Psoas muscle (tissue), 8 donors: Measurements from ENCODE around the gene OSBPL9. TPM values are rescaled to one million over a fixed set of nuclear protein-coding genes. Genes with fewer than 3 reads are reported as not detected.

Experiments
- ATAC-seq, 4 donors: fragments of 200-7000 bp; cut with Tn5 transposase; one replicate each; pipeline ENCODE4 v1.9.1; 2020; ENCODE audit warnings: moderate library complexity in 3 of 4, mild to moderate bottlenecking in 2 of 4
- DNase-seq, 2 donors: peaks; one replicate each; pipeline ENCODE4 v3.0.0-alpha.2; 2020
- H3K27ac ChIP-seq: fragments of 200-600 bp; one replicate; pipeline ENCODE4 v1.8.0; 2022
- H3K27me3 ChIP-seq, 3 donors: fragments of 200-600 bp in 1 of 3; one replicate each; pipeline versions ENCODE4 v1.6.1 to v1.8.0; 2013 to 2022; ENCODE audit warnings: low read length in 2 of 3, mild to moderate bottlenecking in 2 of 3, moderate library complexity in 1 of 3; ENCODE audit not compliant: insufficient read depth in 3 of 3
- H3K36me3 ChIP-seq, 2 donors: fragments of 200-600 bp in 1 of 2; one replicate each; pipeline versions ENCODE4 v1.6.1 to v1.8.0; 2013 to 2022; ENCODE audit warnings: low read depth in 1 of 2, mild to moderate bottlenecking in 1 of 2, moderate library complexity in 1 of 2; ENCODE audit not compliant: insufficient read depth in 1 of 2
- H3K4me1 ChIP-seq: fragments of 200-600 bp; one replicate; pipeline ENCODE4 v1.8.0; 2022
- H3K4me3 ChIP-seq: fragments of 200-600 bp; one replicate; pipeline ENCODE4 v1.8.0; 2022; ENCODE audit warnings: mild to moderate bottlenecking
- H3K9me3 ChIP-seq: fragments of 200-600 bp; one replicate; pipeline ENCODE4 v1.8.0; 2022
- WGBS, 3 donors: extraction: QIAGEN DNeasy Blood & Tissue Kit; methylation state at CpG; one replicate each; pipeline versions ENCODE4 v1.1.6 to v1.1.7; 2013; 5-methylcytosine and 5-hydroxymethylcytosine counted together
- intact Hi-C, 2 donors: fragments of 100-400 bp; cut with DNase I; formaldehyde crosslinking; loops; one replicate each; pipeline versions ENCODE4 v1.11.0 to v1.14.2; 2022
- polyA plus RNA-seq, 3 donors: library from polyadenylated mRNA; stranded (reverse); fragments of 200-250 nt; gene quantifications; one replicate each; pipeline ENCODE4 v1.2.3, GENCODE V29; 2013
- total RNA-seq, 4 donors: library from RNA; stranded (reverse); fragmentation: NEBNext Ultra II Directional in 2 of 4; extraction: Animal tissue kit (Norgen Biotek cat#: 25700) in 2 of 4; gene quantifications; one replicate each; pipeline versions ENCODE4 v1.2.1 to v1.2.4, GENCODE V29; 2021 to 2023
- TF ChIP-seq, protein P1 (sequence below): fragments of 200-600 bp; IDR thresholded peaks from one replicate; pipeline ENCODE4 v1.8.0; 2022; ENCODE audit warnings: antibody characterized with exemption
- donor health status: healthy with polysubstance abuse.
- donor health status: DM: no; HTN: no; CAD: no; lungs with moderate emphysema.
- donor health status: Bipolar disorder and iron deficiency.
- donor health status: healthy.
- donor health status: DM: yes; HTN: yes; CAD: no.
- donor health status: DM: no; HTN: no; CAD: no.
- donor health status: DM: no; HTN: no; CAD: no.
- donor health status: DM: yes; HTN: yes; CAD: no.

OSBPL9 gene
- total and polyA plus RNA-seq, 7 donors, result 15.6 to 141 (median 60.6) TPM

DNA sequence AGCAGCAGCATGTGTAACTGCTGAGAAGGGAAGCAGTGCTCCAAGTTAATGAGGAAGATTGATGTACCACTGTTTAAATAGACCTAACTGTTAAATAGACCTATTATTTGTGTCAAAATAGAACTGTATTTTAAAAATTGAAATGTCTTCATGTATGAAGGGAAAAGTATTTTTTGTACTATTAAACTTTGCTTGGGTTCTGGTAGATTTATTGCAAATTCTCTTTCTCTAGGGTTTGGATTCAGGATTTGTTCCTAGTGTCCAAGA lies 128.3 kb downstream of the OSBPL9 start:
- intact Hi-C loops, result no loop called here
- Histone ChIP-seq H3K27me3 (no peaks in the 10 kb centered on the region), H3K36me3 (peaks cover 0 to 43% of the 10 kb centered on the region in 2 donors), H3K9me3 (no peaks in the 10 kb centered on the region), H3K4me1 (peaks cover 7% of the 10 kb centered on the region), H3K27ac (peak overlapping the region; percentile 11), H3K4me3 (no peak overlapping the region)
- DNase-seq (no peak), ATAC-seq (no peak)
- TF ChIP-seq, protein P1, sequence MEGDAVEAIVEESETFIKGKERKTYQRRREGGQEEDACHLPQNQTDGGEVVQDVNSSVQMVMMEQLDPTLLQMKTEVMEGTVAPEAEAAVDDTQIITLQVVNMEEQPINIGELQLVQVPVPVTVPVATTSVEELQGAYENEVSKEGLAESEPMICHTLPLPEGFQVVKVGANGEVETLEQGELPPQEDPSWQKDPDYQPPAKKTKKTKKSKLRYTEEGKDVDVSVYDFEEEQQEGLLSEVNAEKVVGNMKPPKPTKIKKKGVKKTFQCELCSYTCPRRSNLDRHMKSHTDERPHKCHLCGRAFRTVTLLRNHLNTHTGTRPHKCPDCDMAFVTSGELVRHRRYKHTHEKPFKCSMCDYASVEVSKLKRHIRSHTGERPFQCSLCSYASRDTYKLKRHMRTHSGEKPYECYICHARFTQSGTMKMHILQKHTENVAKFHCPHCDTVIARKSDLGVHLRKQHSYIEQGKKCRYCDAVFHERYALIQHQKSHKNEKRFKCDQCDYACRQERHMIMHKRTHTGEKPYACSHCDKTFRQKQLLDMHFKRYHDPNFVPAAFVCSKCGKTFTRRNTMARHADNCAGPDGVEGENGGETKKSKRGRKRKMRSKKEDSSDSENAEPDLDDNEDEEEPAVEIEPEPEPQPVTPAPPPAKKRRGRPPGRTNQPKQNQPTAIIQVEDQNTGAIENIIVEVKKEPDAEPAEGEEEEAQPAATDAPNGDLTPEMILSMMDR, result no peak

DNA sequence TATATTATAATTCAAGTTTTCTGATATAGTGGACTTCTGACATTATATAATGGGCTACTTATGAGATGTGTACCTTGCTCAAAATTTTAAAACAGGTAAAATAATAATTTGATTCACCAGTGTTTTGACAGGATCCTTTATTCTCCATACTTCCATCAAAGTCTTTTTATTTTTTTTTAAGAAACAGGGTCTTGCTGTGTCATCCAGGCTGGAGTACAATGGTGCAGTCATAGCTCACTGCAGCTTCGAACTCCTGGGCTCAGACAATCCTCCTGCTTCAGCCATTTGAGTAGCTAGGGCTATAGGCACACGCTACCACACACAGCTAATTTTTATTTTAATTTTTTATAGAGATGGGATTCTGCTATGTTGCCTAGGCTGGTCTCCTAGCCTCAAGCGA lies 132.3 kb downstream of the OSBPL9 start:
- intact Hi-C loops, result no loop called here
- no peak overlapping the region for H3K27ac ChIP-seq
- no peaks in the 10 kb centered on the region for H3K4me1 ChIP-seq
- peaks cover 4 to 78% of the 10 kb centered on the region in 2 donors for H3K36me3 ChIP-seq
- H3K27me3 ChIP-seq, result no peaks in the 10 kb centered on the region
- ATAC-seq, result peak in 1 of 4 donors; percentile 7
- no peak overlapping the region for H3K4me3 ChIP-seq
- TF ChIP-seq, protein P1, result no peak
- WGBS, 3 donors, result 99% methylated on average over 3 of the region's 3 CpGs
- peaks cover 3% of the 10 kb centered on the region for H3K9me3 ChIP-seq
- DNase-seq, result no peak

DNA sequence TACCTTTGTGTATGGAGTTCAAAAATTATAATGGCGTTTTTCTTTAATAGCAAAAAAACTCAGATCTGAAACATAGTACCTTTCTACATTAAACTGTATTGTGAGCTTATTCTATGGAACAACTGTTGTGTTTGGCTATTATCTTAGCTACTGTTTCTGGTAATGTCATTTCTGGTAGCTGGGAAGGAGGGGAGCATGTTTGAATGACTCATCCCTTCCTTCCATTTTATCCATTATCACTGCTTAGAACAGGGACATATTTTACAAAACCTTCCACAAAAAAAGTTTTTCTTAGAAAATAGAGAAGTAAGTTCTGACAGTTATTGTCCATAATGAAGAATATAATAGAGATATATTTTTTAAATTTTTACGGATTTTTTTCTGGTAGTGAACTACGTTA lies 133.3 kb downstream of the OSBPL9 start:
- Histone ChIP-seq H3K27ac (peak overlapping the region; percentile 4), H3K4me3 (no peak overlapping the region), H3K9me3 (peaks cover 3% of the 10 kb centered on the region), H3K36me3 (peaks cover 4 to 78% of the 10 kb centered on the region in 2 donors), H3K27me3 (no peaks in the 10 kb centered on the region), H3K4me1 (no peaks in the 10 kb centered on the region)
- TF ChIP-seq, protein P1, result no peak
- 86 to 90% (median 87%) methylated on average over 3 of the region's 3 CpGs for WGBS, 3 donors
- intact Hi-C loops, result no loop called here
- ATAC-seq, result no peak
- no peak for DNase-seq

- DNase-seq, result no peak
- no peaks in the 10 kb centered on the region for H3K4me1 ChIP-seq
- H3K4me3 ChIP-seq, result no peak overlapping the region
- TF ChIP-seq, protein P1, result no peak
- intact Hi-C loops, result no loop called here
- peak in 1 of 4 donors; percentile 31 for ATAC-seq
- no peaks in the 10 kb centered on the region for H3K27me3 ChIP-seq
- peaks cover 3% of the 10 kb centered on the region for H3K9me3 ChIP-seq
- 98 to 100% (median 100%) methylated on average over 1 of the region's 1 CpG for WGBS, 3 donors
- peaks cover 4 to 79% of the 10 kb centered on the region in 2 donors for H3K36me3 ChIP-seq
- peak overlapping the region; percentile 4 for H3K27ac ChIP-seq
Measured at GRCh38 chr1:51750729-51751128, 133.8 kb downstream of the OSBPL9 start.

DNA sequence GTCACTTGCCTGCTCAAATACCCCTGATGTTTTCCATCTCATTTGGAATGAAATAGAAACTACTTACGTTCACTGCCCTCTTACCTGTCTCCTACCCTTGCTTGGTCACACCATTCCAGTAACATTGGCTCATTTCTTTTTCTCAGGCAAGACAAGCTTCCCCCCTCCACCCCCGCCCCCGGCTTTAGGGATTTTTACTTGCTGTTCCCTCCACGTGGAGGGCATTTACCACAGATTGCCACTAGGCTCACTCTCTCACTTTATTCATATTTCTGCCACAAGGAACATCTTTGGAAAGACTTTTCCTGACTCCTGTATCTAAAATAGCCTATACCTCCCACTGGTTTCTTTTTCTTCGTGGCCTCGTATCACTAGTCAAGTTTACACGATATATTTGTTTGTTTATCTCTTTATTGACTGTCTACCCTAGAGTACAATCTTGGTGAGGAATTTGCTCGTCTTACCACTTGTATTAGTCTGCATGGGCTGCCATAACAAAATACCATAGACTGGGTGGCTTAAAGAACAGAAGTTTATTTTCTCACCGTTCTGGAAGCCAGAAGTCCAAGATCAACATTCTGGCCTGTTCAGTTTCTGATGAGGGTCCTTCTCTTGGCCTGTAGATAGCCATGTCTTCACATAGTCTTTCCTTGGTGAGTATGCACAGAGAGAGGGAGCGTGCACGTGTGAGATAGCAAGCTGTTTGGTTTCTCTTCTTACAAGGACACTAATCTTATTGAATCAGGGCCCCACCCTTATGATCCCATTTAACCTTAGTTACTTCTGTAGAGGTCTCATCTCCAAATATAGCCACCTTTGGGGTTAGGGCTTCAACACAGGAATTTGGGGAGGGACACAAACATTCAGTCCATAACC lies 135.4 kb downstream of the OSBPL9 start:
- H3K27ac ChIP-seq, result no peak overlapping the region
- no peaks in the 10 kb centered on the region for H3K27me3 ChIP-seq
- DNase-seq (no peak), ATAC-seq (no peak)
- H3K4me1 ChIP-seq, result no peaks in the 10 kb centered on the region
- intact Hi-C loops, result no loop called here
- peaks cover 4 to 80% of the 10 kb centered on the region in 2 donors for H3K36me3 ChIP-seq
- TF ChIP-seq, protein P1, result no peak
- H3K4me3 ChIP-seq, result no peak overlapping the region
- 89 to 95% (median 95%) methylated on average over 11 of the region's 11 CpGs for WGBS, 3 donors
- H3K9me3 ChIP-seq, result peaks cover 3% of the 10 kb centered on the region
